ENCODE measurements around the gene GABRQ. TPM values are rescaled to one million over a fixed set of nuclear protein-coding genes. Genes with fewer than 3 reads are reported as not detected.

The GABRQ gene
- total and polyA plus RNA-seq, 2 of the 13 experiments (the other 11 are each of a cell fraction or from before 2014, with no cell fraction given), result not detected

- TF ChIP-seq MYPOP (CRISPR knock-in tag; IDR thresholded peaks at IDR 0.05) (no peak), PTBP1 (IDR thresholded peaks at IDR 0.05; ENCODE audit: low read depth, low read length, poor library complexity, severe bottlenecking) (no peak), EED (CRISPR knock-in tag; IDR thresholded peaks at IDR 0.05) (no peak), KDM2A (CRISPR knock-in tag; IDR thresholded peaks at IDR 0.05; ENCODE audit: borderline replicate concordance, low read depth) (no peak), DNMT1 (CRISPR knock-in tag; IDR thresholded peaks at IDR 0.05) (no peak)
Measured at GRCh38 chrX:152652467-152652866, 14.8 kb downstream of the GABRQ start (continued).

- no peak for DNase-seq (ENCODE audit: low spot score)
- in situ Hi-C loops (cut with HindIII; ENCODE audit: extremely low pct_ligation_motif_present, low pct_unique_long_range_greater_than_20kb) (no loop called here), intact Hi-C loops (cut with micrococcal nuclease; ENCODE audit: unreplicated experiment) (no loop called here)
- no peak overlapping the region for H3K4me2 ChIP-seq (ENCODE audit: low read depth, low read length)
- no peak overlapping the region for H2AFZ ChIP-seq (ENCODE audit: low read length)
- H3K27ac ChIP-seq (ENCODE audit: extremely low read length, insufficient read depth, low read length), result no peak overlapping the region
- no peak for ATAC-seq
- WGBS (ENCODE audit: low lambda C conversion rate), result 0% methylated on average over 2 of the region's 4 CpGs
- POLR2A ChIA-PET, result no interaction called here
- no peaks in the 10 kb centered on the region for H3K27me3 ChIP-seq (ENCODE audit: control insufficient read depth in 1 of 2, insufficient read depth in 2 of 2, low read length in 2 of 2)
- H4K20me1 ChIP-seq (ENCODE audit: insufficient read depth, low read length), result no peaks in the 10 kb centered on the region
- CTCF ChIA-PET (ENCODE audit: low intra/inter-chr PET ratio, low total read pairs), result no interaction called here
- BruUV-seq (replicated peaks), result no TSS peak
- no peak overlapping the region for H3K9ac ChIP-seq (ENCODE audit: insufficient read depth, low read depth, low read length)
- no peak overlapping the region for H3K4me3 ChIP-seq (replicated peaks in 1 of 3; ENCODE audit: insufficient read depth in 1 of 3, low read depth in 2 of 3, low read length in 3 of 3)
- H3K79me2 ChIP-seq (ENCODE audit: insufficient read depth, low read length), result no peaks in the 10 kb centered on the region
- peaks cover 11% of the 10 kb centered on the region for H3K4me1 ChIP-seq (ENCODE audit: insufficient read depth, low read length)
- no peaks in the 10 kb centered on the region for H3K9me3 ChIP-seq (ENCODE audit: low read length)
- H3K36me3 ChIP-seq (replicated peaks in 1 of 2; ENCODE audit: control insufficient read depth in 1 of 2, insufficient read depth in 2 of 2, low read length in 2 of 2), result no peaks in the 10 kb centered on the region
- FAIRE-seq, result no peak
- TF ChIP-seq NFKBIZ (CRISPR knock-in tag; IDR thresholded peaks at IDR 0.05), result no peak
- TF ChIP-seq ZNF567 (CRISPR knock-in tag; IDR thresholded peaks at IDR 0.05; ENCODE audit: borderline replicate concordance), result no peak
- TF ChIP-seq ZNF24 (IDR thresholded peaks at IDR 0.05), result no peak
- no peak for TF ChIP-seq JARID2 (CRISPR knock-in tag; IDR thresholded peaks at IDR 0.05; ENCODE audit: insufficient replicate concordance)
- TF ChIP-seq ZNF839 (CRISPR knock-in tag; IDR thresholded peaks at IDR 0.05; ENCODE audit: borderline replicate concordance), result no peak
- no peak for TF ChIP-seq FOXP4 (CRISPR knock-in tag; IDR thresholded peaks at IDR 0.05)
- TF ChIP-seq ZBTB1 (CRISPR knock-in tag; IDR thresholded peaks at IDR 0.05; ENCODE audit: borderline replicate concordance), result no peak
- TF ChIP-seq E2F1 (CRISPR knock-in tag; IDR thresholded peaks at IDR 0.05), result no peak
- no peak for TF ChIP-seq NCOR1 (IDR thresholded peaks at IDR 0.05; ENCODE audit: borderline replicate concordance, low read length)
- no peak for TF ChIP-seq FOSL1 (CRISPR knock-in tag; IDR thresholded peaks at IDR 0.05; ENCODE audit: borderline replicate concordance)
- no peak for TF ChIP-seq ZBTB25 (CRISPR knock-in tag; IDR thresholded peaks at IDR 0.05)
- TF ChIP-seq TEAD2 (CRISPR knock-in tag; IDR thresholded peaks at IDR 0.05), result no peak
- TF ChIP-seq ZNF737 (CRISPR knock-in tag; IDR thresholded peaks at IDR 0.05; ENCODE audit: borderline replicate concordance), result no peak
Measured at GRCh38 chrX:152656087-152656486, 18.4 kb downstream of the GABRQ start.
